Mesenchymal stem cell (in vitro differentiated cells and primary cell): ENCODE measurements around the gene POU3F3.
A peak's percentile ranks its signal among the peaks of the same experiment; 100 is the strongest.

Source experiments
- DNase-seq: peaks from one replicate; pipeline ENCODE4 v3.0.0-alpha.2; 2013
- H2AFZ ChIP-seq: one replicate; pipeline ENCODE4 v1.6.1; 2013; ENCODE audit warnings: low read depth, mild to moderate bottlenecking, control low read depth, inconsistent platforms, low read length, moderate library complexity
- H2AK5ac ChIP-seq: 2 replicates; pipeline ENCODE4 v1.6.1; 2013; ENCODE audit warnings: low read length, moderate library complexity, mild to moderate bottlenecking, inconsistent platforms; ENCODE audit not compliant: severe bottlenecking
- H2BK120ac ChIP-seq: one replicate; pipeline ENCODE4 v1.6.1; 2013; ENCODE audit warnings: low read depth, mild to moderate bottlenecking, inconsistent platforms, low read length, moderate library complexity
- H2BK12ac ChIP-seq, 2 experiments: one replicate each; pipeline ENCODE4 v1.6.1; 2013; ENCODE audit warnings: inconsistent platforms in 2 of 2, low read length in 2 of 2, mild to moderate bottlenecking in 2 of 2, moderate library complexity in 2 of 2, control low read depth in 1 of 2
- H2BK15ac ChIP-seq: one replicate; pipeline ENCODE4 v1.6.1; 2013; ENCODE audit warnings: mild to moderate bottlenecking, low read depth, inconsistent platforms; ENCODE audit not compliant: poor library complexity, severe bottlenecking
- H2BK5ac ChIP-seq: 2 replicates; pipeline ENCODE4 v1.6.1; 2013; ENCODE audit warnings: low read depth, mild to moderate bottlenecking, low read length, control low read depth, inconsistent platforms; ENCODE audit not compliant: poor library complexity, severe bottlenecking
- H3K14ac ChIP-seq, 2 experiments: one replicate each; pipeline ENCODE4 v1.6.1; 2013; ENCODE audit warnings: inconsistent platforms in 2 of 2, low read length in 2 of 2, control low read depth in 1 of 2, mild to moderate bottlenecking in 1 of 2, moderate library complexity in 1 of 2
- H3K18ac ChIP-seq, 2 experiments: one replicate each; pipeline ENCODE4 v1.6.1; 2013; ENCODE audit warnings: inconsistent platforms in 2 of 2, low read length in 2 of 2, control low read depth in 1 of 2, low read depth in 1 of 2, mild to moderate bottlenecking in 1 of 2
- H3K23ac ChIP-seq, 2 experiments: one replicate each; pipeline ENCODE4 v1.6.1; 2013; ENCODE audit warnings: inconsistent platforms in 2 of 2, low read length in 2 of 2, mild to moderate bottlenecking in 2 of 2, moderate library complexity in 2 of 2, control low read depth in 1 of 2
- H3K27ac ChIP-seq: 2 replicates; pipeline ENCODE4 v1.5.1; 2013; ENCODE audit warnings: mild to moderate bottlenecking, moderate library complexity, low read length, control low read depth, inconsistent platforms; ENCODE audit not compliant: poor library complexity, severe bottlenecking
- H3K27me3 ChIP-seq, 2 experiments: 2 replicates each; pipeline versions ENCODE4 v1.6.1 to v1.7.0; 2013; ENCODE audit warnings: low read length in 2 of 2, mild to moderate bottlenecking in 2 of 2, moderate library complexity in 2 of 2, control low read depth in 1 of 2, inconsistent platforms in 1 of 2; ENCODE audit not compliant: control insufficient read depth in 1 of 2, insufficient read depth in 1 of 2
- H3K36me3 ChIP-seq, 2 experiments: 2 replicates each; pipeline versions ENCODE4 v1.6.1 to v1.7.0; 2013; ENCODE audit warnings: low read length in 2 of 2, control low read depth in 1 of 2, inconsistent platforms in 1 of 2, low read depth in 1 of 2, mild to moderate bottlenecking in 1 of 2; ENCODE audit not compliant: insufficient read depth in 2 of 2, control insufficient read depth in 1 of 2
- H3K4ac ChIP-seq, 2 experiments: one replicate each; pipeline ENCODE4 v1.6.1; 2013; ENCODE audit warnings: inconsistent platforms in 2 of 2, low read length in 2 of 2, mild to moderate bottlenecking in 2 of 2, moderate library complexity in 2 of 2, control low read depth in 1 of 2, low read depth in 1 of 2
- H3K4me1 ChIP-seq: 2 replicates; pipeline ENCODE4 v1.6.1; 2013; ENCODE audit warnings: low read depth, low read length, control low read depth; ENCODE audit not compliant: control insufficient read depth, insufficient read depth
- H3K4me2 ChIP-seq: 2 replicates; pipeline ENCODE4 v1.6.1; 2013; ENCODE audit warnings: low read length, mild to moderate bottlenecking, inconsistent platforms; ENCODE audit not compliant: poor library complexity, severe bottlenecking
- H3K4me3 ChIP-seq, 2 experiments: 2 replicates each; pipeline versions ENCODE4 v1.5.1 to v1.7.0; 2013; ENCODE audit warnings: low read length in 2 of 2, mild to moderate bottlenecking in 2 of 2, control low read depth in 1 of 2, low read depth in 1 of 2; ENCODE audit not compliant: insufficient read depth in 1 of 2
- H3K79me1 ChIP-seq: replicated peaks from 2 replicates; pipeline ENCODE4 v1.6.1; 2013; ENCODE audit warnings: mild to moderate bottlenecking, control low read depth, low read length, inconsistent platforms; ENCODE audit not compliant: poor library complexity, severe bottlenecking
- H3K9ac ChIP-seq: 2 replicates; pipeline ENCODE4 v1.7.0; 2013; ENCODE audit warnings: mild to moderate bottlenecking, low read length, moderate library complexity
- H3K9me3 ChIP-seq: 2 replicates; pipeline ENCODE4 v1.7.0; 2013; ENCODE audit warnings: mild to moderate bottlenecking, low read length; ENCODE audit not compliant: control insufficient read depth
- H4K8ac ChIP-seq: one replicate; pipeline ENCODE4 v1.6.1; 2013; ENCODE audit warnings: inconsistent platforms, mild to moderate bottlenecking, low read length, moderate library complexity
- H4K91ac ChIP-seq: one replicate; pipeline ENCODE4 v1.6.1; 2013; ENCODE audit warnings: mild to moderate bottlenecking, low read length, inconsistent platforms
- WGBS: methylation state at CpG from one replicate; pipeline ENCODE4 v1.1.7; 2013; ENCODE audit warnings: mixed read lengths; 5-methylcytosine and 5-hydroxymethylcytosine counted together

Gene POU3F3

DNA sequence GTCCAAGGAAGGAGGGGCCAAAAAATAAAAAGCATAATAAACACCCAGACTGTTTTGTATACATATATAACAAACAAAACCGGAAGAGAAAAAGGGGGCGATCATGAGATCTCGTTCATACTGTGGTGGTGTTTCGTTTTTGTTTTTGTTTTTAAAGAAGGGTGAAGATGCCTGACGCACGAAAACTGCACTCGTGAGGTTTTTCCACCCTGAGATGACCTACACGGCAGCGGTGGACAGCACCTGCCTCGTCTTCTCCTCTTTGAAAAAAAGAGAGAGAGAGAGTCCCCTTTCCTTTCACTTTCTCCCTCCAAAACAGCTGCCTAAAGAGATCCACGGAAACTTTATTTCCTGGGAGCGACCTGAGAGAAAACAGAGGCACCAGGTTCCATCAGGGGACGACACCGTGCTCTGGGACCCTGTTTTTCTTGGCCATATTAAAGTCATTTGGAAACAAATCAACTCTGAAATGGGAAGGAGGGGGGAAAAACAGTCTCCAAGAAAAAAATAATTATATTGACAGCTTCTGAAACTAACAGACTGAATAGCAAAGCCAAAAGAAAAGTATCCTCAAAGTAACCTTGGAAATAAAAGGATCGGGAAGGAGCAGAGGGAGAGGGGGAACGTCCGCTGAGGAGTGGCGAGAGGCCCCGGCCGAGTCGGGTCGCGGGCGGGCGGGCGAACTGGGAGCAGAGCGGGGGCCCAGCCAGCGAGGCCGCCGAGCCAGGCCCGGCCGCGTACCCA lies 3.5 kb downstream of the POU3F3 start:
- no peak overlapping the region for H3K18ac ChIP-seq
- no peak overlapping the region for H2BK15ac ChIP-seq
- no peak overlapping the region for H2AFZ ChIP-seq
- H3K36me3 ChIP-seq: no peaks in the 10 kb centered on the region
- H3K9me3 ChIP-seq: no peaks in the 10 kb centered on the region
- H3K4me2 ChIP-seq: peak overlapping the region; percentile 45
- no peak overlapping the region for H2BK5ac ChIP-seq
- no peak overlapping the region for H3K9ac ChIP-seq
- peak overlapping the region in 1 of 2 experiments; percentile 62 for H3K4me3 ChIP-seq
- no peak overlapping the region for H4K8ac ChIP-seq
- H3K79me1 ChIP-seq: no peaks in the 10 kb centered on the region
- H2BK12ac ChIP-seq: no peak overlapping the region
- H3K14ac ChIP-seq: no peak overlapping the region
- H3K23ac ChIP-seq: no peak overlapping the region
- no peak for DNase-seq
- H3K27me3 ChIP-seq: peaks cover 72 to 78% of the 10 kb centered on the region in 2 experiments
- H2AK5ac ChIP-seq: no peak overlapping the region
- H4K91ac ChIP-seq: no peak overlapping the region
- no peak overlapping the region for H2BK120ac ChIP-seq
- no peak overlapping the region for H3K4ac ChIP-seq
- 0% methylated on average over 22 of the region's 33 CpGs for WGBS
- peaks cover 29% of the 10 kb centered on the region for H3K4me1 ChIP-seq
- no peak overlapping the region for H3K27ac ChIP-seq

DNA sequence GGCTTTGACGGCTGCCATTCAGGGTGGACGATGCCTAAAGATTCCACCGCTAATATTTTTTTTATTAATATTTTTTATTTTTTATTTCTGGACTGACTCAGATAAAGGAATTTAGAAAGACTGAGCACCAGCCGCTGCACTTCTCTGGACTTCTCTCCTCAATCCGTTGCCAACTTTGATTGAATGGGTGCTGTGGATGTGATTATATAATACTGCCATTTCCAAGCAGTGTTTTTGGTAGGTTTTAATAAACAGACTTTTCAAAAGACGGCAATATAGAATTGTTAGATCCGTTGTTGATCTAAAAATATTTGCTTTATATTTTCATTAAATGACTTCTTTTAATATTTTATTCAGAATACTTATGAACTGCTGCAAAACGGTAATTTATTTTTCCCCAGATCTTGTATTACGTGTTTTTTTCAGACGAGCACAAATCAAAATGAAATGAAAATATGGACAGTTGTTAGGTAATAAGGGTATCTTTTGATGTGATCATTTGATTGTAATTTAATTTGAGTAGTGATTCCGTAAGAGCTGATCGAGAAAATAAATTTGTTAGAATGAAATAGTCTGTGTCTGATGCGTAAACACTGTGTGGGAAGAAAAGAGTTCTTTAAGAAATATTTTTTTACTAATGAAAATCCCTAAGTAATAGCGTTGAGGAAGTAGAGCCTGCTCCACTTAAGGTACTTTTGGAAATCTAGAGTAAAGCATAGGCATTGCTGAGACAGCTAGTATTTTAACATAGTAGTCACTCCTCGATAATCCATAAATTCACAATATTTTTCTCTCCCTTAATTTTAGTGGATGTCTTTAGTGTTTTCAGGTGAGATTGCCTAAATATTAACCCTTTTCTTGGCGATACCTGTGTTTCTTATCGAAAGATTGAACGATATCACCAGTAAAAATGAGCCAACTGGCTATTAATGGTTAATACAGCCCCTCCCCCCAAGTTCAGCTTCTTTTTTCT lies 4.4 kb downstream of the POU3F3 start:
- no peak for DNase-seq
- WGBS: 12% methylated on average over 10 of the region's 18 CpGs
- no peaks in the 10 kb centered on the region for H3K79me1 ChIP-seq

GRCh38 chr2:104859291-104859765 lies 5.4 kb downstream of the POU3F3 start:
- H3K36me3 ChIP-seq: no peaks in the 10 kb centered on the region
- no peak overlapping the region for H2AFZ ChIP-seq
- no peak overlapping the region for H3K18ac ChIP-seq
- H3K27me3 ChIP-seq: peaks cover 74 to 82% of the 10 kb centered on the region in 2 experiments
- no peak overlapping the region for H3K27ac ChIP-seq
- H2BK5ac ChIP-seq: no peak overlapping the region
- no peak overlapping the region for H3K4me2 ChIP-seq
- no peak overlapping the region for H2AK5ac ChIP-seq
- H4K91ac ChIP-seq: no peak overlapping the region
- H3K23ac ChIP-seq: no peak overlapping the region
- no peaks in the 10 kb centered on the region for H3K9me3 ChIP-seq
- H4K8ac ChIP-seq: no peak overlapping the region
- no peak for DNase-seq
- WGBS: 0% methylated on average over 2 of the region's 5 CpGs
- H2BK12ac ChIP-seq: no peak overlapping the region
- H3K9ac ChIP-seq: no peak overlapping the region
- no peaks in the 10 kb centered on the region for H3K79me1 ChIP-seq
- H3K14ac ChIP-seq: no peak overlapping the region
- H2BK15ac ChIP-seq: no peak overlapping the region
- peaks cover 25% of the 10 kb centered on the region for H3K4me1 ChIP-seq
- no peak overlapping the region for H3K4me3 ChIP-seq
- H2BK120ac ChIP-seq: no peak overlapping the region
- no peak overlapping the region for H3K4ac ChIP-seq

More for the DNA sequence above, 4.4 kb downstream of the POU3F3 start:
- H4K91ac ChIP-seq: no peak overlapping the region
- H3K14ac ChIP-seq: no peak overlapping the region
- no peak overlapping the region for H2AFZ ChIP-seq
- peaks cover 74 to 80% of the 10 kb centered on the region in 2 experiments for H3K27me3 ChIP-seq
- H3K4me3 ChIP-seq: no peak overlapping the region
- H2BK120ac ChIP-seq: no peak overlapping the region
- no peak overlapping the region for H3K18ac ChIP-seq
- peaks cover 24% of the 10 kb centered on the region for H3K4me1 ChIP-seq
- no peaks in the 10 kb centered on the region for H3K9me3 ChIP-seq
- H2BK5ac ChIP-seq: no peak overlapping the region
- H2BK12ac ChIP-seq: no peak overlapping the region
- no peak overlapping the region for H3K4ac ChIP-seq
- no peak overlapping the region for H2AK5ac ChIP-seq
- no peak overlapping the region for H3K23ac ChIP-seq
- H3K9ac ChIP-seq: no peak overlapping the region
- no peak overlapping the region for H2BK15ac ChIP-seq
- no peaks in the 10 kb centered on the region for H3K36me3 ChIP-seq
- H3K4me2 ChIP-seq: no peak overlapping the region
- no peak overlapping the region for H4K8ac ChIP-seq
- H3K27ac ChIP-seq: no peak overlapping the region
